H1 (cell line): ENCODE data around the gene E2F8. TPM values are rescaled to one million over a fixed set of nuclear protein-coding genes. Genes with fewer than 3 reads are reported as not detected.

Source experiments
- CTCF ChIA-PET: fragments of 300-600 bp; sonication (Branson Sonifier 250); formaldehyde crosslinking; loops from one replicate; lab custom pipeline; 2021; ENCODE audit not compliant: partially characterized antibody; lab: Charles Lee
- POLR2A ChIA-PET: fragments of 300-600 bp; sonication (Branson Sonifier 250); formaldehyde crosslinking; loops from one replicate; lab custom pipeline; 2021; ENCODE audit warnings: inconsistent platforms; ENCODE audit not compliant: partially characterized antibody; lab: Charles Lee
- DNase-seq, 2 experiments: peaks; one replicate each; pipeline versions ENCODE4 v3.0.0 to v3.0.0-alpha.2; 2010 to 2022; ENCODE audit warnings: low spot score in 2 of 2, low read depth in 1 of 2, mixed read lengths in 1 of 2
- FAIRE-seq: peaks from 2 replicates; lab custom pipeline; 2011; peaks lifted over from hg19 to GRCh38; lab: Jason Lieb, UNC
- H2AFZ ChIP-seq: 2 replicates; pipeline ENCODE4 v1.8.1; 2012; ENCODE audit warnings: low read length, inconsistent platforms
- H2AK5ac ChIP-seq: 2 replicates; pipeline ENCODE4 v1.6.1; 2013; ENCODE audit warnings: low read depth, low read length
- H2BK120ac ChIP-seq: replicated peaks from 2 replicates; pipeline ENCODE3; 2013; ENCODE audit warnings: low read depth, low read length, inconsistent platforms
- H2BK12ac ChIP-seq: 2 replicates; pipeline ENCODE4 v1.6.1; 2013; ENCODE audit warnings: low read depth, low read length
- H2BK15ac ChIP-seq: 2 replicates; pipeline ENCODE4 v1.6.1; 2013; ENCODE audit warnings: low read length
- H2BK20ac ChIP-seq: 2 replicates; pipeline ENCODE4 v1.6.1; 2013; ENCODE audit warnings: low read length
- H2BK5ac ChIP-seq: 2 replicates; pipeline ENCODE4 v1.6.1; 2013; ENCODE audit warnings: low read depth, low read length
- H3K14ac ChIP-seq: 2 replicates; pipeline ENCODE4 v1.6.1; 2013; ENCODE audit warnings: inconsistent platforms; ENCODE audit not compliant: insufficient read length
- H3K18ac ChIP-seq: 2 replicates; pipeline ENCODE4 v1.6.1; 2013; ENCODE audit warnings: low read length; ENCODE audit errors: extremely low read depth
- H3K23ac ChIP-seq: 2 replicates; pipeline ENCODE4 v1.6.1; 2013; ENCODE audit warnings: inconsistent platforms; ENCODE audit not compliant: insufficient read length
- H3K23me2 ChIP-seq: 2 replicates; pipeline ENCODE4 v1.6.1; 2013; ENCODE audit warnings: low read depth, low read length
- H3K27ac ChIP-seq: 2 replicates; pipeline ENCODE4 v1.6.1; 2011; ENCODE audit warnings: low read depth, low read length, inconsistent platforms
- H3K27me3 ChIP-seq, 4 experiments: replicated peaks in 1 of 4; 1 replicate in 1 of 4; 2 replicates in 3 of 4; pipeline versions ENCODE4 v1.6.1 to v1.8.1; 2011 to 2013; ENCODE audit warnings: low read length in 3 of 4, mild to moderate bottlenecking in 3 of 4, inconsistent platforms in 2 of 4, mixed read lengths in 2 of 4, moderate library complexity in 1 of 4; ENCODE audit not compliant: control insufficient read depth in 3 of 4, insufficient read depth in 3 of 4; ENCODE audit errors: extremely low read depth in 1 of 4
- H3K36me3 ChIP-seq, 4 experiments: 2 replicates each; pipeline versions ENCODE4 v1.6.1 to v1.8.1; 2011 to 2013; ENCODE audit warnings: mild to moderate bottlenecking in 4 of 4, low read length in 3 of 4, moderate library complexity in 2 of 4, control low read depth in 1 of 4, inconsistent platforms in 1 of 4; ENCODE audit not compliant: insufficient read depth in 4 of 4, control insufficient read depth in 2 of 4
- H3K4ac ChIP-seq: replicated peaks from 2 replicates; pipeline ENCODE3; 2013; ENCODE audit warnings: low read length, low read depth, mixed read lengths, inconsistent platforms; ENCODE audit not compliant: insufficient read length
- H3K4me1 ChIP-seq, 4 experiments: replicated peaks in 1 of 4; 1 replicate in 1 of 4; 2 replicates in 3 of 4; pipeline versions ENCODE4 v1.6.1 to v1.8.1; 2011 to 2013; ENCODE audit warnings: low read length in 3 of 4, inconsistent platforms in 2 of 4, mixed read lengths in 1 of 4; ENCODE audit not compliant: insufficient read depth in 4 of 4, control insufficient read depth in 3 of 4
- H3K4me2 ChIP-seq, 2 experiments: 2 replicates each; pipeline versions ENCODE4 v1.6.1 to v1.8.1; 2011 to 2013; ENCODE audit warnings: low read depth in 2 of 2, low read length in 2 of 2, control low read depth in 1 of 2, inconsistent platforms in 1 of 2, mild to moderate bottlenecking in 1 of 2; ENCODE audit not compliant: insufficient read depth in 1 of 2
- H3K4me3 ChIP-seq, 4 experiments: fragments of 200-600, 300-600 bp in 1 of 4; sonication (generic), shearing (Covaris generic), sonication (Bioruptor Twin) in 1 of 4; 2 replicates each; pipeline versions ENCODE4 v1.5.1 to v1.8.1; 2011 to 2016; ENCODE audit warnings: low read length in 4 of 4, low read depth in 3 of 4, control low read depth in 2 of 4, inconsistent platforms in 2 of 4, mild to moderate bottlenecking in 2 of 4, mixed read lengths in 1 of 4, moderate library complexity in 1 of 4; ENCODE audit not compliant: insufficient read depth in 2 of 4; ENCODE audit errors: extremely low read depth in 1 of 4
- H3K56ac ChIP-seq: replicated peaks from 2 replicates; pipeline ENCODE3; 2013; ENCODE audit warnings: low read depth, mild to moderate bottlenecking, mixed read lengths, low read length, inconsistent platforms; ENCODE audit not compliant: insufficient read length
- H3K79me1 ChIP-seq: 2 replicates; pipeline ENCODE4 v1.6.1; 2013; ENCODE audit warnings: low read depth, low read length, control low read depth
- H3K79me2 ChIP-seq, 2 experiments: 2 replicates each; pipeline versions ENCODE4 v1.6.1 to v1.8.1; 2012 to 2013; ENCODE audit warnings: low read length in 2 of 2, mild to moderate bottlenecking in 2 of 2, inconsistent platforms in 1 of 2; ENCODE audit not compliant: insufficient read depth in 2 of 2, control insufficient read depth in 1 of 2
- H3K9ac ChIP-seq, 4 experiments: replicated peaks in 1 of 4; 1 replicate in 1 of 4; 2 replicates in 3 of 4; pipeline versions ENCODE4 v1.6.1 to v1.8.1; 2011 to 2013; ENCODE audit warnings: low read depth in 3 of 4, low read length in 3 of 4, control low read depth in 2 of 4, mild to moderate bottlenecking in 2 of 4, moderate library complexity in 2 of 4, inconsistent platforms in 1 of 4; ENCODE audit errors: extremely low read depth in 1 of 4
- H3K9me3 ChIP-seq, 2 experiments: 2 replicates each; pipeline versions ENCODE4 v1.6.1 to v1.8.1; 2012 to 2013; ENCODE audit warnings: mild to moderate bottlenecking in 2 of 2, moderate library complexity in 2 of 2, control low read depth in 1 of 2, inconsistent platforms in 1 of 2, low read depth in 1 of 2, low read length in 1 of 2, mixed read lengths in 1 of 2; ENCODE audit not compliant: insufficient read depth in 2 of 2
- H4K20me1 ChIP-seq, 2 experiments: replicated peaks in 1 of 2; 2 replicates each; pipeline versions ENCODE3 to v1.8.1; 2011 to 2013; ENCODE audit warnings: inconsistent platforms in 2 of 2, low read length in 2 of 2, mild to moderate bottlenecking in 1 of 2; ENCODE audit not compliant: insufficient read depth in 2 of 2, control insufficient read depth in 1 of 2
- H4K5ac ChIP-seq: 2 replicates; pipeline ENCODE4 v1.6.1; 2013; ENCODE audit warnings: low read length, low read depth, mixed read lengths, inconsistent platforms; ENCODE audit not compliant: insufficient read length
- H4K8ac ChIP-seq: 2 replicates; pipeline ENCODE4 v1.8.0; 2013; ENCODE audit warnings: mild to moderate bottlenecking, moderate library complexity, low read length, inconsistent platforms; ENCODE audit not compliant: insufficient read depth; ENCODE audit errors: extremely low read depth
- H4K91ac ChIP-seq: replicated peaks from 2 replicates; pipeline ENCODE3; 2013; ENCODE audit warnings: low read length, mixed read lengths, inconsistent platforms; ENCODE audit not compliant: insufficient read length
- ASH2L ChIP-seq: fragments of 200-600, 300-600 bp; sonication (generic); IDR thresholded peaks from one replicate; pipeline ENCODE4 v1.7.1; 2017; ENCODE audit warnings: low read length
- CHD1 ChIP-seq: IDR thresholded peaks from 2 replicates; pipeline ENCODE4 v1.6.1; 2012; ENCODE audit warnings: low read depth, low read length, improper control_type of control experiment
- KDM1A ChIP-seq: fragments of 200-600, 300-600 bp; sonication (generic); IDR thresholded peaks from 2 replicates; pipeline ENCODE4 v1.7.1; 2016; ENCODE audit warnings: mild to moderate bottlenecking, low read length, borderline replicate concordance
- POU5F1 ChIP-seq: IDR thresholded peaks from 2 replicates; pipeline ENCODE4 v1.6.1; 2011; ENCODE audit warnings: low read depth, mild to moderate bottlenecking, low read length, moderate library complexity
- RAD21 ChIP-seq, 2 experiments: IDR thresholded peaks in 1 of 2; conservative IDR thresholded peaks in 1 of 2; 2 replicates each; pipeline ENCODE4 v1.6.1; 2011; ENCODE audit warnings: low read depth in 2 of 2, low read length in 2 of 2, improper control_type of control experiment in 1 of 2, inconsistent platforms in 1 of 2, mild to moderate bottlenecking in 1 of 2, moderate library complexity in 1 of 2
- SAP30 ChIP-seq: fragments of 300-600 bp; sonication (generic); IDR thresholded peaks from 2 replicates; pipeline ENCODE4 v1.7.1; 2012; ENCODE audit warnings: low read length, moderate library complexity, mild to moderate bottlenecking, inconsistent platforms; ENCODE audit not compliant: insufficient read depth, insufficient replicate concordance
- SRF ChIP-seq: IDR thresholded peaks from 2 replicates; pipeline ENCODE4 v1.6.1; 2011; ENCODE audit warnings: mild to moderate bottlenecking, low read depth, low read length, moderate library complexity
- SUZ12 ChIP-seq: fragments of 200-600 bp; sonication (generic); IDR thresholded peaks from 2 replicates; pipeline ENCODE4 v1.6.1; 2012; ENCODE audit warnings: mild to moderate bottlenecking, inconsistent platforms, low read length, moderate library complexity, mixed read lengths
- WGBS, 2 experiments: shearing (Covaris generic) in 1 of 2; methylation state at CpG; one replicate each; pipeline versions ENCODE4 v1.1.6 to v1.1.7; 2013 to 2015; ENCODE audit warnings: low lambda C conversion rate in 2 of 2, mixed read lengths in 2 of 2, inconsistent platforms in 1 of 2, low coverage in 1 of 2, missing lambda C conversion rate in 1 of 2; ENCODE audit not compliant: insufficient replicate concordance in 2 of 2, insufficient coverage in 1 of 2, insufficient read length in 1 of 2; ENCODE audit errors: extremely low coverage in 1 of 2, missing lambda C conversion rate in 1 of 2; 5-methylcytosine and 5-hydroxymethylcytosine counted together
- polyA plus RNA-seq, 7 experiments: library from polyadenylated mRNA; depleted of rRNA in 3 of 7; stranded (reverse) in 5 of 7; unstranded in 2 of 7; fragments of >200 nt in 5 of 7; fragments of 200-250 nt in 2 of 7; gene quantifications; 1 replicate in 5 of 7; 2 replicates in 1 of 7; 4 replicates in 1 of 7; pipeline versions ENCODE4 v1.2.1 to v1.2.3, GENCODE V29; 2011 to 2013; ENCODE audit warnings: missing spikeins in 2 of 7, mixed read lengths in 2 of 7
- total RNA-seq: library from RNA; stranded (reverse); fragmentation: NEBNext Ultra II Directional; extraction: Animal tissue kit (Norgen Biotek cat#: 25700); gene quantifications from 2 replicates; pipeline ENCODE4 v1.2.1, GENCODE V29; 2021

Gene E2F8
- total and polyA plus RNA-seq, 2 of the 8 experiments (the other 6 are each of a cell fraction or from before 2014, with no cell fraction given), result 5.4 to 11.4 TPM

DNA sequence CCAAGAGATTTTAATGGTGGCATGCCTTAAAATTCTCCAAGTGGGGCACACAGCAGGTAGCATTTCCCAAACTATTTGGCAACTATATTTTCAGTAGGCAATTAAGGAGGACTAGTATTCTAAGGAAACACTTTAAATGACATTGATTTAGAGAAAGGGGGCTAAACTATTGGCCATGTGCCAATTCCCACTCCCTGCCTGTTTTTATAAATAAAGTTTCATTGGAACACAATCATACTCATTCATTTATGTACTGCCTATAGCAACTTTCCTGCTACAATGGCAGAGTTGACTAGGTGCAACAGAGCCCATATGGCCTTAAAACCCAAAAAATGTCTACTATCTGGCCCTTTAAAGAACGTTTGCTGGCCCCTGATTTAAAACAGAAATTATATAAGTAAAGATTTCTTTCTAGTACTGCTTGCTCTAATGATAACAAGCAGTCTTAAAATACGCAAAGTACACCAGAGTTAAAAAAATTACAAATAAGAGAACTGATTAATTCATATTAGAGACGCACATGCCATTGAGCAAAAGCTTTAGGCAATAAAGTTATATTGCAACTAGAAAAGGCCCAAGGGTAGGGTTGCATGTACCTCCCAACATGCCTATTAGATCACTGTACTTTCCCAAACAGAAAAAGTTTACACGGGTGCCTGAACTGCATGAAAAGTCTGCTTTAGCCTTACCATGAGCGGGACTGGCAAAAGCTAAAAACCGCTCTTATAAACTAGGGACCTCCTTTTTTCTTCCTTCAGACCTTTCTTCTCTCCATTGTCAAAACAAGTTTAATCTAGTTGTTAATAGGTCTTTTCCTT is 14.2 kb downstream of the E2F8 start:
- ChIA-PET POLR2A (interaction anchor here (0.9 to 1.3 kb wide), 2 partner anchors 12 to 14 kb away, joined by 3 read pairs; partner anchors contain the start of gene E2F8), CTCF (no interaction called here)
- H3K27ac ChIP-seq, result no peak overlapping the region
- no peak for TF ChIP-seq ASH2L
- TF ChIP-seq KDM1A, result no peak
- TF ChIP-seq SRF, result no peak
- TF ChIP-seq RAD21 (IDR thresholded peaks at IDR 0.05 in 1 of 2, conservative IDR thresholded peaks at IDR 0.05 in 1 of 2; ENCODE audit: low read depth in 2 of 2, low read length in 2 of 2), result no peak
- no peak for TF ChIP-seq SAP30
- no peak for TF ChIP-seq CHD1
- no peak for TF ChIP-seq SUZ12
- TF ChIP-seq POU5F1, result no peak
- H3K23me2 ChIP-seq, result no peaks in the 10 kb centered on the region
- no peak overlapping the region for H3K23ac ChIP-seq
- H3K9me3 ChIP-seq, result no peaks in the 10 kb centered on the region
- H4K20me1 ChIP-seq, result no peaks in the 10 kb centered on the region
- H2BK20ac ChIP-seq, result no peak overlapping the region
- DNase-seq, result no peak
- FAIRE-seq, result no peak
- H4K91ac ChIP-seq, result no peak overlapping the region
- no peak overlapping the region for H4K5ac ChIP-seq
- no peak overlapping the region for H2BK15ac ChIP-seq
- no peaks in the 10 kb centered on the region for H3K79me1 ChIP-seq
- no peaks in the 10 kb centered on the region for H3K4me1 ChIP-seq
- H4K8ac ChIP-seq, result no peak overlapping the region
- no peak overlapping the region for H3K4me2 ChIP-seq
- H3K14ac ChIP-seq, result no peak overlapping the region
- H2AK5ac ChIP-seq, result no peak overlapping the region
- no peak overlapping the region for H3K4me3 ChIP-seq
- H2BK12ac ChIP-seq, result no peak overlapping the region
- no peak overlapping the region for H2BK120ac ChIP-seq
- H2BK5ac ChIP-seq, result no peak overlapping the region
- no peaks in the 10 kb centered on the region for H3K79me2 ChIP-seq
- no peak overlapping the region for H2AFZ ChIP-seq
- no peak overlapping the region for H3K9ac ChIP-seq
- no peak overlapping the region for H3K18ac ChIP-seq
- no peak overlapping the region for H3K4ac ChIP-seq
- no peak overlapping the region for H3K56ac ChIP-seq
- no peaks in the 10 kb centered on the region for H3K27me3 ChIP-seq
- H3K36me3 ChIP-seq, result peaks cover 0 to 27% (median 13%) of the 10 kb centered on the region in 4 experiments; a peak in 7 of 8 replicates
- WGBS, 2 experiments, result 90% methylated on average over 6 of the region's 6 CpGs; no CpG with 5 or more reads in 1 of the 2 experiments
